GM12878 (cell line): Measurements from ENCODE around the gene PDILT. TPM values are rescaled to one million over a fixed set of nuclear protein-coding genes. Genes with fewer than 3 reads are reported as not detected.

Source experiments
- ATAC-seq: fragments of 200-7000 bp; cut with Tn5 transposase; 3 replicates; pipeline ENCODE4 v1.9.1; 2020; ENCODE audit warnings: mild to moderate bottlenecking, moderate library complexity
- BruUV-seq: library from RNA; stranded (reverse); fragments of 400-500 nt; replicated peaks from 2 replicates; lab custom pipeline; 2021; lab: Mats Ljungman, UMichigan
- CTCF ChIA-PET: fragments of 300-600 bp; sonication (Branson Sonifier 250); formaldehyde crosslinking; extraction: SDS; loops from one replicate; lab custom pipeline; 2021; ENCODE audit warnings: inconsistent platforms; lab: Yijun Ruan, JAX
- POLR2A ChIA-PET: fragments of 350-600 bp; formaldehyde crosslinking; extraction: SDS; loops from one replicate; lab custom pipeline; 2021; ENCODE audit warnings: inconsistent platforms; lab: Charles Lee
- RAD21 ChIA-PET: fragments of 300-600 bp; sonication (Branson Sonifier 250); formaldehyde crosslinking; loops from one replicate; lab custom pipeline; 2023; ENCODE audit warnings: antibody characterized with exemption; ENCODE audit not compliant: unreplicated experiment; lab: Charles Lee
- SMC1A ChIA-PET: fragments of 300-600 bp; sonication (Branson Sonifier 250); formaldehyde crosslinking; loops from one replicate; lab custom pipeline; 2023; ENCODE audit not compliant: unreplicated experiment, uncharacterized antibody; lab: Charles Lee
- DNase-seq: peaks from one replicate; pipeline ENCODE4 v3.0.0-alpha.2; 2011; ENCODE audit warnings: low read depth, low spot score
- FAIRE-seq: peaks from 3 replicates; lab custom pipeline; 2011; peaks lifted over from hg19 to GRCh38; lab: Jason Lieb, UNC
- H2AFZ ChIP-seq: 2 replicates; pipeline ENCODE4 v1.6.0; 2011; ENCODE audit warnings: low read depth, low read length, control low read depth; ENCODE audit not compliant: control insufficient read depth
- H3K27ac ChIP-seq: 2 replicates; pipeline ENCODE4 v1.5.1; 2011; ENCODE audit warnings: control low read depth; ENCODE audit not compliant: control insufficient read depth, insufficient read depth
- H3K27me3 ChIP-seq, 2 experiments: replicated peaks in 1 of 2; 2 replicates each; pipeline versions ENCODE4 v1.6.0 to v1.6.1; 2011; ENCODE audit warnings: low read length in 1 of 2; ENCODE audit not compliant: control insufficient read depth in 2 of 2, insufficient read depth in 2 of 2
- H3K36me3 ChIP-seq, 2 experiments: 2 replicates each; pipeline ENCODE4 v1.5.1; 2011; ENCODE audit warnings: low read length in 1 of 2; ENCODE audit not compliant: control insufficient read depth in 2 of 2, insufficient read depth in 2 of 2
- H3K4me1 ChIP-seq: 2 replicates; pipeline ENCODE4 v1.6.1; 2011; ENCODE audit warnings: mild to moderate bottlenecking, low read length, moderate library complexity, mixed read lengths; ENCODE audit not compliant: control insufficient read depth, insufficient read depth
- H3K4me2 ChIP-seq: 2 replicates; pipeline ENCODE4 v1.6.0; 2011; ENCODE audit warnings: control low read depth; ENCODE audit not compliant: control insufficient read depth, insufficient read depth
- H3K4me3 ChIP-seq: fragments of 200-600 bp; sonication (generic); 2 replicates; pipeline ENCODE4 v1.5.1; 2016
- H3K79me2 ChIP-seq: 2 replicates; pipeline ENCODE4 v1.6.0; 2011; ENCODE audit warnings: low read length; ENCODE audit not compliant: control insufficient read depth, insufficient read depth
- H3K9ac ChIP-seq: 2 replicates; pipeline ENCODE4 v1.8.0; 2011; ENCODE audit warnings: low read length, control low read depth, mixed read lengths; ENCODE audit not compliant: control insufficient read depth, insufficient read depth
- H3K9me3 ChIP-seq: replicated peaks from 3 replicates; pipeline ENCODE4 v1.5.1; 2011; ENCODE audit warnings: mild to moderate bottlenecking, low read length; ENCODE audit not compliant: control insufficient read depth, insufficient read depth
- H4K20me1 ChIP-seq: 2 replicates; pipeline ENCODE4 v1.6.0; 2011; ENCODE audit not compliant: control insufficient read depth, insufficient read depth
- BCL3 ChIP-seq: IDR thresholded peaks from 2 replicates; pipeline ENCODE4 v1.6.1; 2011; ENCODE audit warnings: borderline replicate concordance, low read depth, mild to moderate bottlenecking, moderate library complexity, low read length; ENCODE audit not compliant: insufficient read depth, poor library complexity, severe bottlenecking
- EZH2 ChIP-seq: IDR thresholded peaks from 2 replicates; pipeline ENCODE4 v1.6.1; 2012; ENCODE audit warnings: low read depth, mild to moderate bottlenecking, control low read depth, inconsistent platforms, low read length, borderline replicate concordance; ENCODE audit not compliant: control insufficient read depth
- IRF3 ChIP-seq: fragments of 450-650 bp; IDR thresholded peaks from 2 replicates; pipeline ENCODE4 v1.6.1; 2014; ENCODE audit warnings: mild to moderate bottlenecking
- SMAD5 ChIP-seq: IDR thresholded peaks from 2 replicates; pipeline ENCODE4 v1.6.1; 2016; ENCODE audit warnings: antibody characterized with exemption, low read depth
- STAT3 ChIP-seq: IDR thresholded peaks from 2 replicates; pipeline ENCODE4 v1.6.1; 2011; ENCODE audit warnings: low read depth, low read length, improper control_type of control experiment
- TCF12 ChIP-seq: IDR thresholded peaks from 2 replicates; pipeline ENCODE4 v1.6.1; 2011; ENCODE audit warnings: low read depth, mild to moderate bottlenecking, low read length
- WGBS: methylation state at CpG from one replicate; pipeline ENCODE4 v1.1.6; 2016; ENCODE audit warnings: low lambda C conversion rate; ENCODE audit not compliant: insufficient replicate concordance, insufficient coverage; ENCODE audit errors: missing lambda C conversion rate; 5-methylcytosine and 5-hydroxymethylcytosine counted together
- in situ Hi-C: fragments of 300-500 bp; cut with MboI; formaldehyde crosslinking; loops from 9 replicates; pipeline ENCODE4 v1.14.3; 2018; ENCODE audit warnings: mixed read lengths
- intact Hi-C: fragments of 100-400 bp; cut with micrococcal nuclease; formaldehyde crosslinking; loops from one replicate; pipeline ENCODE4 v1.14.2; 2022; ENCODE audit not compliant: unreplicated experiment
- polyA plus RNA-seq, 11 experiments: library from polyadenylated mRNA; depleted of rRNA in 4 of 11; unstranded in 6 of 11; stranded (reverse) in 5 of 11; fragments of >200 nt; fragmentation: Nextera tagmentation in 4 of 11; fragmentation: Illumina TruSeq in 1 of 11; extraction: Ambion mirVana in 4 of 11; extraction: Trizol in 1 of 11; gene quantifications; 1 replicate in 1 of 11; 2 replicates in 10 of 11; pipeline versions ENCODE4 v1.2.1 to v1.2.3, GENCODE V29; 2011 to 2016; ENCODE audit warnings: inconsistent platforms in 2 of 11, missing spikeins in 2 of 11, low read depth in 1 of 11
- total RNA-seq, 4 experiments: library from RNA; depleted of rRNA in 3 of 4; stranded (reverse); fragments of >200 nt in 3 of 4; fragmentation: Illumina TruSeq in 1 of 4; extraction: Trizol in 1 of 4; gene quantifications; 2 replicates each; pipeline versions ENCODE4 v1.2.1 to v1.2.3, GENCODE V29; 2013 to 2021

The PDILT gene
- total and polyA plus RNA-seq, 10 of the 15 experiments (the other 5 are each of a cell fraction or from before 2014, with no cell fraction given), result not detected

GRCh38 chr16:20398603-20399002 lies 5.9 kb downstream of the PDILT start:
- ChIA-PET SMC1A (no interaction called here), POLR2A (no interaction called here), CTCF (interaction anchor here (3.8 kb wide), 1 partner anchor 13 kb away, joined by 15 read pairs; no protein-coding TSS in a partner anchor), RAD21 (no interaction called here)
- BruUV-seq, result no TSS peak
- Histone ChIP-seq H3K79me2 (no peaks in the 10 kb centered on the region), H3K4me2 (no peak overlapping the region), H3K27me3 (no peaks in the 10 kb centered on the region; a peak in 1 of 4 replicates), H3K9me3 (no peaks in the 10 kb centered on the region), H3K27ac (no peak overlapping the region), H3K9ac (no peak overlapping the region), H3K4me3 (no peak overlapping the region), H3K4me1 (no peaks in the 10 kb centered on the region), H4K20me1 (no peaks in the 10 kb centered on the region), H3K36me3 (no peaks in the 10 kb centered on the region), H2AFZ (no peak overlapping the region)
- DNase-seq (no peak), ATAC-seq (no peak), FAIRE-seq (no peak)
- in situ Hi-C loops (no loop called here), intact Hi-C loops (no loop called here)
- 33% methylated on average over 3 of the region's 3 CpGs for WGBS
- no peak for TF ChIP-seq STAT3
- TF ChIP-seq TCF12, result no peak
- no peak for TF ChIP-seq IRF3
- no peak for TF ChIP-seq EZH2
- TF ChIP-seq BCL3, result no peak
- no peak for TF ChIP-seq SMAD5
